Gastrocnemius medialis (tissue), 4 donors: Measurements from ENCODE around the gene EDARADD. TPM values are rescaled to one million over a fixed set of nuclear protein-coding genes. Genes with fewer than 3 reads are reported as not detected.

Experiments used
- ATAC-seq, 2 donors: fragments of 150-250 bp; one replicate each; pipeline ENCODE4 v1.9.1; 2016
- DNase-seq, 2 donors: peaks; one replicate each; pipeline ENCODE4 v3.0.0-alpha.2; 2019
- H3K27ac ChIP-seq, 4 donors: fragments of 200-600 bp; sonication (generic); 1 replicate in 1 of 4; 2 replicates in 3 of 4; pipeline ENCODE4 v1.5.1; 2016 to 2018; ENCODE audit warnings: mild to moderate bottlenecking in 2 of 4, moderate library complexity in 1 of 4
- H3K27me3 ChIP-seq, 3 donors: fragments of 200-600 bp; sonication (generic) in 2 of 3; 1 replicate in 1 of 3; 2 replicates in 2 of 3; pipeline versions ENCODE4 v1.5.1 to v1.6.0; 2016 to 2019; ENCODE audit warnings: mild to moderate bottlenecking in 1 of 3, moderate library complexity in 1 of 3
- H3K36me3 ChIP-seq, 2 donors: fragments of 200-600 bp; sonication (generic) in 1 of 2; one replicate each; pipeline ENCODE4 v1.5.1; 2017 to 2018
- H3K4me1 ChIP-seq, 2 donors: fragments of 200-600 bp; sonication (generic) in 1 of 2; one replicate each; pipeline ENCODE4 v1.5.1; 2016 to 2017; ENCODE audit warnings: mild to moderate bottlenecking in 2 of 2
- H3K4me3 ChIP-seq, 4 donors: fragments of 200-600 bp; sonication (generic) in 3 of 4; 1 replicate in 1 of 4; 2 replicates in 3 of 4; pipeline ENCODE4 v1.5.1; 2016 to 2019; ENCODE audit warnings: mild to moderate bottlenecking in 2 of 4
- H3K9me3 ChIP-seq, 3 donors: fragments of 200-600 bp; sonication (generic) in 2 of 3; 1 replicate in 1 of 3; 2 replicates in 2 of 3; pipeline ENCODE4 v1.5.1; 2016 to 2019
- CTCF ChIP-seq, 5 experiments: fragments of 450-650 bp in 3 of 5; fragments of 200-600 bp in 2 of 5; sonication (generic) in 2 of 5; IDR thresholded peaks in 4 of 5; conservative IDR thresholded peaks in 1 of 5; 1 replicate in 4 of 5; 2 replicates in 1 of 5; pipeline ENCODE4 v1.5.1; 2016 to 2019; ENCODE audit warnings: antibody characterized with exemption in 5 of 5, mild to moderate bottlenecking in 3 of 5, moderate library complexity in 3 of 5
- POLR2A ChIP-seq, 2 donors: fragments of 450-650 bp; IDR thresholded peaks; one replicate each; pipeline ENCODE4 v1.6.1; 2017; ENCODE audit warnings: antibody characterized with exemption in 2 of 2, mild to moderate bottlenecking in 2 of 2, moderate library complexity in 2 of 2
- in situ Hi-C, 4 donors: fragments of 200-750 bp; cut with MboI; loops; one replicate each; pipeline versions ENCODE4 v1.15.0 to v1.8.0; 2017; ENCODE audit warnings: low sequenced_read_pairs in 4 of 4
- intact Hi-C: fragments of 100-400 bp; cut with DNase I; formaldehyde crosslinking; loops from one replicate; pipeline ENCODE4 v1.15.1; 2023; ENCODE audit warnings: low total_unique reads
- total RNA-seq, 4 donors: library from RNA; depleted of rRNA; stranded (reverse); fragments of >200 nt; gene quantifications; one replicate each; pipeline versions ENCODE4 v1.1.0 to v1.2.3, GENCODE V29; 2016

EDARADD gene
- total RNA-seq, 4 donors from 2014 or later, result not detected

GRCh38 chr1:236522937-236523703 is 129.0 kb downstream of the EDARADD start:
- no peak for TF ChIP-seq POLR2A (IDR thresholded peaks at IDR 0.05)
- intact Hi-C loops, result loop anchor here (5.0 to 10.0 kb wide), 2 partner anchors 241 to 1018 kb away; partner anchors contain the start of genes B3GALNT2 and ERO1B
- in situ Hi-C loops, result no loop called here
- Histone ChIP-seq H3K9me3 (no peaks in the 10 kb centered on the region), H3K36me3 (peaks cover 0 to 14% of the 10 kb centered on the region in 2 donors), H3K4me3 (peak overlapping the region; percentile 84 to 98 (median 96)), H3K27ac (peak overlapping the region; percentile 77 to 81 (median 80)), H3K4me1 (peaks cover 5 to 9% of the 10 kb centered on the region in 2 donors), H3K27me3 (no peaks in the 10 kb centered on the region)
- ATAC-seq (peak; percentile 4 to 18), DNase-seq (no peak)

GRCh38 chr1:236523704-236524141 is 129.6 kb downstream of the EDARADD start, which contains the start of gene LGALS8:
Gene LGALS8, plus strand, starts transcription at chr1:236523982. Its CDS starts 2,089 bp downstream, at chr1:236526071.
- Histone ChIP-seq H3K27ac (peak within 1 kb of the TSS; percentile 77 to 81 (median 80)), H3K4me3 (peak within 1 kb of the TSS; percentile 84 to 98 (median 96)), H3K36me3 (peaks cover 0 to 14% of the 10 kb centered on the region in 2 donors), H3K9me3 (no peaks in the 10 kb centered on the region), H3K4me1 (peaks cover 5 to 9% of the 10 kb centered on the region in 2 donors), H3K27me3 (no peaks in the 10 kb centered on the region)
- DNase-seq, result peak; percentile 63 to 67
- no peak for TF ChIP-seq CTCF (IDR thresholded peaks at IDR 0.05 in 4 of 5, conservative IDR thresholded peaks at IDR 0.05 in 1 of 5)
- peak; percentile 30 for TF ChIP-seq POLR2A (IDR thresholded peaks at IDR 0.05)
- in situ Hi-C loops, result no loop called here
- peak; percentile 76 to 80 for ATAC-seq
- intact Hi-C loops, result loop anchor here (5.0 to 10.0 kb wide), 2 partner anchors 241 to 1019 kb away; partner anchors contain the start of genes B3GALNT2 and ERO1B

GRCh38 chr1:236524142-236524894 is 130.2 kb downstream of the EDARADD start:
- Histone ChIP-seq H3K36me3 (peaks cover 0 to 14% of the 10 kb centered on the region in 2 donors), H3K27ac (peak overlapping the region; percentile 77 to 81 (median 80)), H3K4me3 (peak overlapping the region; percentile 84 to 98 (median 96)), H3K4me1 (peaks cover 5 to 9% of the 10 kb centered on the region in 2 donors), H3K27me3 (no peaks in the 10 kb centered on the region), H3K9me3 (no peaks in the 10 kb centered on the region)
- in situ Hi-C loops, result no loop called here
- intact Hi-C loops, result loop anchor here (5.0 to 10.0 kb wide), 2 partner anchors 242 to 1020 kb away; partner anchors contain the start of genes B3GALNT2 and ERO1B
- TF ChIP-seq CTCF (IDR thresholded peaks at IDR 0.05 in 4 of 5, conservative IDR thresholded peaks at IDR 0.05 in 1 of 5) (no peak), POLR2A (IDR thresholded peaks at IDR 0.05) (peak in 1 of 2 donors; percentile 39)
- ATAC-seq, result peak; percentile 85 to 87
- DNase-seq, result peak; percentile 24 to 33

- Histone ChIP-seq H3K36me3 (peaks cover 0 to 14% of the 10 kb centered on the region in 2 donors), H3K27me3 (no peaks in the 10 kb centered on the region), H3K27ac (peak overlapping the region in 2 of 4 donors; percentile 80 to 81), H3K4me3 (peak overlapping the region; percentile 84 to 98 (median 96)), H3K4me1 (peaks cover 5 to 9% of the 10 kb centered on the region in 2 donors), H3K9me3 (no peaks in the 10 kb centered on the region)
- intact Hi-C loops, result loop anchor here (5.0 to 10.0 kb wide), 2 partner anchors 243 to 1020 kb away; partner anchors contain the start of genes B3GALNT2 and ERO1B
- TF ChIP-seq POLR2A (IDR thresholded peaks at IDR 0.05) (no peak), CTCF (IDR thresholded peaks at IDR 0.05 in 4 of 5, conservative IDR thresholded peaks at IDR 0.05 in 1 of 5) (no peak)
- DNase-seq (no peak), ATAC-seq (no peak)
- in situ Hi-C loops, result no loop called here
Measured at GRCh38 chr1:236524895-236525184, 130.8 kb downstream of the EDARADD start.
